Mesenchymal stem cell (in vitro differentiated cells and primary cell): ENCODE data around the gene RAP1GAP.

ENCODE experiments used
- DNase-seq: peaks from one replicate; pipeline ENCODE4 v3.0.0-alpha.2; 2013
- H2AFZ ChIP-seq: one replicate; pipeline ENCODE4 v1.6.1; 2013; ENCODE audit warnings: low read depth, mild to moderate bottlenecking, control low read depth, inconsistent platforms, low read length, moderate library complexity
- H2AK5ac ChIP-seq: 2 replicates; pipeline ENCODE4 v1.6.1; 2013; ENCODE audit warnings: low read length, moderate library complexity, mild to moderate bottlenecking, inconsistent platforms; ENCODE audit not compliant: severe bottlenecking
- H2BK120ac ChIP-seq: one replicate; pipeline ENCODE4 v1.6.1; 2013; ENCODE audit warnings: low read depth, mild to moderate bottlenecking, inconsistent platforms, low read length, moderate library complexity
- H2BK12ac ChIP-seq, 2 experiments: one replicate each; pipeline ENCODE4 v1.6.1; 2013; ENCODE audit warnings: inconsistent platforms in 2 of 2, low read length in 2 of 2, mild to moderate bottlenecking in 2 of 2, moderate library complexity in 2 of 2, control low read depth in 1 of 2
- H2BK15ac ChIP-seq: one replicate; pipeline ENCODE4 v1.6.1; 2013; ENCODE audit warnings: mild to moderate bottlenecking, low read depth, inconsistent platforms; ENCODE audit not compliant: poor library complexity, severe bottlenecking
- H2BK5ac ChIP-seq: 2 replicates; pipeline ENCODE4 v1.6.1; 2013; ENCODE audit warnings: low read depth, mild to moderate bottlenecking, low read length, control low read depth, inconsistent platforms; ENCODE audit not compliant: poor library complexity, severe bottlenecking
- H3K14ac ChIP-seq, 2 experiments: one replicate each; pipeline ENCODE4 v1.6.1; 2013; ENCODE audit warnings: inconsistent platforms in 2 of 2, low read length in 2 of 2, control low read depth in 1 of 2, mild to moderate bottlenecking in 1 of 2, moderate library complexity in 1 of 2
- H3K18ac ChIP-seq, 2 experiments: one replicate each; pipeline ENCODE4 v1.6.1; 2013; ENCODE audit warnings: inconsistent platforms in 2 of 2, low read length in 2 of 2, control low read depth in 1 of 2, low read depth in 1 of 2, mild to moderate bottlenecking in 1 of 2
- H3K23ac ChIP-seq, 2 experiments: one replicate each; pipeline ENCODE4 v1.6.1; 2013; ENCODE audit warnings: inconsistent platforms in 2 of 2, low read length in 2 of 2, mild to moderate bottlenecking in 2 of 2, moderate library complexity in 2 of 2, control low read depth in 1 of 2
- H3K27ac ChIP-seq: 2 replicates; pipeline ENCODE4 v1.5.1; 2013; ENCODE audit warnings: mild to moderate bottlenecking, moderate library complexity, low read length, control low read depth, inconsistent platforms; ENCODE audit not compliant: poor library complexity, severe bottlenecking
- H3K27me3 ChIP-seq, 2 experiments: 2 replicates each; pipeline versions ENCODE4 v1.6.1 to v1.7.0; 2013; ENCODE audit warnings: low read length in 2 of 2, mild to moderate bottlenecking in 2 of 2, moderate library complexity in 2 of 2, control low read depth in 1 of 2, inconsistent platforms in 1 of 2; ENCODE audit not compliant: control insufficient read depth in 1 of 2, insufficient read depth in 1 of 2
- H3K36me3 ChIP-seq, 2 experiments: 2 replicates each; pipeline versions ENCODE4 v1.6.1 to v1.7.0; 2013; ENCODE audit warnings: low read length in 2 of 2, control low read depth in 1 of 2, inconsistent platforms in 1 of 2, low read depth in 1 of 2, mild to moderate bottlenecking in 1 of 2; ENCODE audit not compliant: insufficient read depth in 2 of 2, control insufficient read depth in 1 of 2
- H3K4ac ChIP-seq, 2 experiments: one replicate each; pipeline ENCODE4 v1.6.1; 2013; ENCODE audit warnings: inconsistent platforms in 2 of 2, low read length in 2 of 2, mild to moderate bottlenecking in 2 of 2, moderate library complexity in 2 of 2, control low read depth in 1 of 2, low read depth in 1 of 2
- H3K4me1 ChIP-seq: 2 replicates; pipeline ENCODE4 v1.6.1; 2013; ENCODE audit warnings: low read depth, low read length, control low read depth; ENCODE audit not compliant: control insufficient read depth, insufficient read depth
- H3K4me2 ChIP-seq: 2 replicates; pipeline ENCODE4 v1.6.1; 2013; ENCODE audit warnings: low read length, mild to moderate bottlenecking, inconsistent platforms; ENCODE audit not compliant: poor library complexity, severe bottlenecking
- H3K4me3 ChIP-seq, 2 experiments: 2 replicates each; pipeline versions ENCODE4 v1.5.1 to v1.7.0; 2013; ENCODE audit warnings: low read length in 2 of 2, mild to moderate bottlenecking in 2 of 2, control low read depth in 1 of 2, low read depth in 1 of 2; ENCODE audit not compliant: insufficient read depth in 1 of 2
- H3K79me1 ChIP-seq: replicated peaks from 2 replicates; pipeline ENCODE4 v1.6.1; 2013; ENCODE audit warnings: mild to moderate bottlenecking, control low read depth, low read length, inconsistent platforms; ENCODE audit not compliant: poor library complexity, severe bottlenecking
- H3K9ac ChIP-seq: 2 replicates; pipeline ENCODE4 v1.7.0; 2013; ENCODE audit warnings: mild to moderate bottlenecking, low read length, moderate library complexity
- H3K9me3 ChIP-seq: 2 replicates; pipeline ENCODE4 v1.7.0; 2013; ENCODE audit warnings: mild to moderate bottlenecking, low read length; ENCODE audit not compliant: control insufficient read depth
- H4K8ac ChIP-seq: one replicate; pipeline ENCODE4 v1.6.1; 2013; ENCODE audit warnings: inconsistent platforms, mild to moderate bottlenecking, low read length, moderate library complexity
- H4K91ac ChIP-seq: one replicate; pipeline ENCODE4 v1.6.1; 2013; ENCODE audit warnings: mild to moderate bottlenecking, low read length, inconsistent platforms
- WGBS: methylation state at CpG from one replicate; pipeline ENCODE4 v1.1.7; 2013; ENCODE audit warnings: mixed read lengths; 5-methylcytosine and 5-hydroxymethylcytosine counted together

The RAP1GAP gene

GRCh38 chr1:21670059-21670881 lies 1.1 kb upstream of the RAP1GAP start:
- peak overlapping the region in 1 of 2 experiments; percentile 23 for H3K18ac ChIP-seq
- no peak overlapping the region for H2BK5ac ChIP-seq
- no peak overlapping the region for H3K4ac ChIP-seq
- peaks cover 43 to 67% of the 10 kb centered on the region in 2 experiments for H3K27me3 ChIP-seq
- H2AFZ ChIP-seq: no peak overlapping the region
- peaks cover 27% of the 10 kb centered on the region for H3K4me1 ChIP-seq
- peak overlapping the region; percentile 49 for H2BK15ac ChIP-seq
- no peak overlapping the region for H4K91ac ChIP-seq
- H3K27ac ChIP-seq: no peak overlapping the region
- H4K8ac ChIP-seq: peak overlapping the region; percentile 75
- H3K14ac ChIP-seq: no peak overlapping the region
- H2BK12ac ChIP-seq: no peak overlapping the region
- H3K23ac ChIP-seq: no peak overlapping the region
- H3K9ac ChIP-seq: peak overlapping the region; percentile 67
- H3K36me3 ChIP-seq: no peaks in the 10 kb centered on the region
- H3K4me2 ChIP-seq: no peak overlapping the region
- WGBS: 59% methylated on average over 16 of the region's 16 CpGs
- H3K9me3 ChIP-seq: no peaks in the 10 kb centered on the region
- H3K4me3 ChIP-seq: no peak overlapping the region
- peak; percentile 16 for DNase-seq
- no peak overlapping the region for H2AK5ac ChIP-seq
- no peaks in the 10 kb centered on the region for H3K79me1 ChIP-seq
- no peak overlapping the region for H2BK120ac ChIP-seq

- H3K27me3 ChIP-seq: peaks cover 55 to 79% of the 10 kb centered on the region in 2 experiments
- WGBS: 0% methylated on average over 21 of the region's 25 CpGs
- H2BK5ac ChIP-seq: no peak overlapping the region
- no peak overlapping the region for H4K8ac ChIP-seq
- no peak overlapping the region for H2AFZ ChIP-seq
- no peak overlapping the region for H2AK5ac ChIP-seq
- H3K27ac ChIP-seq: no peak overlapping the region
- H3K4ac ChIP-seq: no peak overlapping the region
- H3K18ac ChIP-seq: peak overlapping the region in 1 of 2 experiments; percentile 12
- no peaks in the 10 kb centered on the region for H3K36me3 ChIP-seq
- H2BK15ac ChIP-seq: peak overlapping the region; percentile 49
- peak overlapping the region; percentile 19 for H2BK120ac ChIP-seq
- H2BK12ac ChIP-seq: no peak overlapping the region
- H3K9ac ChIP-seq: peak overlapping the region; percentile 67
- peak overlapping the region; percentile 86 for H3K4me2 ChIP-seq
- H3K9me3 ChIP-seq: no peaks in the 10 kb centered on the region
- peaks cover 27% of the 10 kb centered on the region for H3K4me1 ChIP-seq
- DNase-seq: no peak
- peak overlapping the region; percentile 45 to 65 for H3K4me3 ChIP-seq
- no peak overlapping the region for H4K91ac ChIP-seq
- H3K23ac ChIP-seq: peak overlapping the region in 1 of 2 experiments; percentile 23
- no peak overlapping the region for H3K14ac ChIP-seq
- H3K79me1 ChIP-seq: no peaks in the 10 kb centered on the region
Observed at GRCh38 chr1:21668951-21669257, 253 bp downstream of the RAP1GAP start.

GRCh38 chr1:21668232-21668950 lies 766 bp downstream of the RAP1GAP start:
- Histone ChIP-seq H3K27me3 (peaks cover 57 to 85% of the 10 kb centered on the region in 2 experiments), H2BK5ac (no peak overlapping the region), H4K8ac (no peak overlapping the region)

More at GRCh38 chr1:21668232-21668950, 766 bp downstream of the RAP1GAP start:
- H3K4me2 ChIP-seq: peak overlapping the region; percentile 86
- H3K4me3 ChIP-seq: peak overlapping the region in 1 of 2 experiments; percentile 65
- no peak overlapping the region for H2AK5ac ChIP-seq
- H2BK12ac ChIP-seq: no peak overlapping the region
- no peak overlapping the region for H2AFZ ChIP-seq
- no peak overlapping the region for H4K91ac ChIP-seq
- no peaks in the 10 kb centered on the region for H3K9me3 ChIP-seq
- peaks cover 24% of the 10 kb centered on the region for H3K4me1 ChIP-seq
- H3K27ac ChIP-seq: no peak overlapping the region
- 26% methylated on average over 33 of the region's 33 CpGs for WGBS
- peak overlapping the region; percentile 67 for H3K9ac ChIP-seq
- no peak overlapping the region for H2BK120ac ChIP-seq
- no peak overlapping the region for H3K4ac ChIP-seq
- no peaks in the 10 kb centered on the region for H3K36me3 ChIP-seq
- H3K14ac ChIP-seq: no peak overlapping the region
- no peaks in the 10 kb centered on the region for H3K79me1 ChIP-seq
- H3K23ac ChIP-seq: peak overlapping the region in 1 of 2 experiments; percentile 23
- H3K18ac ChIP-seq: peak overlapping the region in 1 of 2 experiments; percentile 34
- peak overlapping the region; percentile 41 for H2BK15ac ChIP-seq
- DNase-seq: no peak
